SU-DHL-6 (cell line): ENCODE data around the gene CAPN15.

Experiments
- EZH2phosphoT487 ChIP-seq: fragments of 200-600 bp; sonication (generic), shearing (Covaris generic); conservative IDR thresholded peaks from 2 replicates; pipeline ENCODE4 v1.6.1; 2018; ENCODE audit warnings: mild to moderate bottlenecking, antibody characterized with exemption, low read length, moderate library complexity, mixed read lengths
- TF ChIP-seq, protein P1 (sequence below): fragments of 200-600 bp; sonication (generic); IDR thresholded peaks from one replicate; pipeline ENCODE4 v1.5.1; 2017; ENCODE audit warnings: antibody characterized with exemption, mild to moderate bottlenecking, low read length, moderate library complexity; ENCODE audit not compliant: insufficient read depth, poor library complexity, severe bottlenecking

DNA sequence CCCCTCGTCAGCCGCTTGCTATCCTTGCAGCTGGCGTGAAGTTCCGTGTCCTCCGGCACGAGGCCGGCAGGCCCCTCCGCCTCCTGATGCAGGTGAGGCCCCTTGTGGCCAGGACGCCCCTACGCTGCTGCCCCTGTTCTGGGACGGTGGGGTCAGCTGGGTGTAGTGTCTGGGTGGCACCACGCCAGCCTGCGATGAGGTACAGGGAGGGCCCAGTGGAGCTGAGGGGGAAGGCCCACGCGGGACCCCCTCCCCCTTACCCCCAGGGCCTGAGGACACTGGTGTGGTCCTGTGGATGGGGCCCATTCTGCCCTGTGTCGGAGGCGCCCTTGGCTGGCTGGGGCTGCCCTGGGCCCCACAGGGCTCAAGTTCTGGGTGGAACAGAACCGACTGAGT is 54.7 kb downstream of the CAPN15 start:
- TF ChIP-seq EZH2phosphoT487: no peak
- TF ChIP-seq, protein P1, sequence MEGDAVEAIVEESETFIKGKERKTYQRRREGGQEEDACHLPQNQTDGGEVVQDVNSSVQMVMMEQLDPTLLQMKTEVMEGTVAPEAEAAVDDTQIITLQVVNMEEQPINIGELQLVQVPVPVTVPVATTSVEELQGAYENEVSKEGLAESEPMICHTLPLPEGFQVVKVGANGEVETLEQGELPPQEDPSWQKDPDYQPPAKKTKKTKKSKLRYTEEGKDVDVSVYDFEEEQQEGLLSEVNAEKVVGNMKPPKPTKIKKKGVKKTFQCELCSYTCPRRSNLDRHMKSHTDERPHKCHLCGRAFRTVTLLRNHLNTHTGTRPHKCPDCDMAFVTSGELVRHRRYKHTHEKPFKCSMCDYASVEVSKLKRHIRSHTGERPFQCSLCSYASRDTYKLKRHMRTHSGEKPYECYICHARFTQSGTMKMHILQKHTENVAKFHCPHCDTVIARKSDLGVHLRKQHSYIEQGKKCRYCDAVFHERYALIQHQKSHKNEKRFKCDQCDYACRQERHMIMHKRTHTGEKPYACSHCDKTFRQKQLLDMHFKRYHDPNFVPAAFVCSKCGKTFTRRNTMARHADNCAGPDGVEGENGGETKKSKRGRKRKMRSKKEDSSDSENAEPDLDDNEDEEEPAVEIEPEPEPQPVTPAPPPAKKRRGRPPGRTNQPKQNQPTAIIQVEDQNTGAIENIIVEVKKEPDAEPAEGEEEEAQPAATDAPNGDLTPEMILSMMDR: no peak
